DMS 273 (cell line): Measurements from ENCODE around the gene DISC1.
A peak's percentile ranks its signal among the peaks of the same experiment; 100 is the strongest.

Source experiments
- DNase-seq: peaks from one replicate; lab custom pipeline; 2025; ENCODE audit not compliant: unreplicated experiment; lab: John Stamatoyannopoulos, UW

Gene DISC1

DNA sequence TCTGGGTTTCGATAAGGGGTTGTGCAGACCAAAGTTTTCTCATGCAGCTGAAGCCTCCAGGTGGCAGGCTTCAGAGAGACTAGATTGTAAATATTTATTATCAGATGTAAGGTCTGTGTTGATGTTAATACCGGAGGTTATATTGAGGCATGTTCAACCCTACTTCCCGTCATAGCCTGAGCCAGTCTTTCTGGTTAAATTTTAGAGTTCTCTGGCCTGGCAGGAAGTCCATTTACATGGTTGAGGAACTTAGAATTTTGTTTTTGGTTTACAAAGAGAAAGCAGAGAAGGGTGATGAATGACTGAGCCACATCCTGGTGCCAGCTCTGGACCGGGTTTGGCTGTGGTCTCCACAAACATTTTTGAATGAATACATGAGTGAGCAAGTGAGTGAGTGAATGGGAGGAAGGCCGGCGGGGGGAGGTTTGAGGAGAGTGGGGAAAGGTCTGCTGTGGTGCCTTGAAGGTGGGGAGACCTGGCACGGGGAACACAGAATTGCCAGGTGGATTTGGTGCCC, 218.5 kb downstream of the DISC1 start:
- no peak for DNase-seq

DNA sequence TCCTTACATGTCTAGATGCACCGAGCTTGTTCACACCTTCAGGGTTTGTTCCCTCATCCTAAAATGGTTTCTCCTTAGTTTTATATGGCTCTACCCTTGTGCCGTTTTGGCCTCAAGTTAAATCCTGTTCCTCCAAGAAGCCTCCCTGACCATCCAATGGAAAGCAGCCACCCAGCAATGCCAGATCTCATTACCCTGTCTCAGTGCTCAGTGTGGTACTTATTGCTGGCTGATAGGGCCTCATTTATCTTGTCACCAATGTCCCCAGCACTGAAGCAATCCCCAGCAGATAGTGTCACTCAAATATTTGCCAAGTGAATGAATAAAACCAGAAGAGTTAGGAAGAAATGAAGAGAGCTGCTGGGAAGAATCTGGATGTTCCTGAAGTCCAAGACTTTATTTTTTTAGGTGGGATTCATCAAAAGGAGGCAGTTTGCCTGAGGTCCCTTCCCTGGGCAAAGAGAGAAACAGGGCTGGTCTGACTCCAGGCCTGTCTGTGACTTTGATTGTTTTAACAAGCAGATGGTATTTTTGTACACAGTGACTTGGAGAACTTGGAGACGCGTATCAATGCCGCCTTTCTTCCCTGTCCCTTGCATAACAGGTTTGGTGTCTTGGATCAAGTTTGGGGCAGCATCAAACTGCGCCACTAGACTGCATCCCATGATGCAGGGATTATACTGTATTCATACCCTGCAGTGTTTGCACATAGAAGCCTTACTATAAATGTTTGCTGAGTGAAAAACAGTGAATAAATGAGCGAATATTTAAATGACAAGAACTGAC, 221.2 kb downstream of the DISC1 start:
- no peak for DNase-seq

DNA sequence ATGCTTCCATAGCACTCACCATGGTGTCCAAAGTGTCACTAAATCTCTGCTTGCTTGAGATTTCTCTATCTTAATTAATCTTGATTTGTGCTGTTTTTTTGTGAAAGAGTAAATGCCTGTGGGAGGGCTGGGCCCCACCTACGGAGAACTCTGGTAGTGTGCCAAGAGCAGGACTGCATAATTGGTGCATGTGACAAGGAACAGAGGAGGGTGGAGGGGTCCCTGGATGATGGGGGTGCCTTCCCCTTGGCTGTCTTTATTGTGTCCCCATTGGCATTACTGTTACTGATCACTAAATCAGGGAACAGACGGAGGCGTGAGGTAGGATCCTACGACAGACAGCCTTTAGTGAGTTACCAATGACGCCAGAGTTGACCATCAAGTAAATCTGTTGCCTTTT, 223.4 kb downstream of the DISC1 start:
- no peak for DNase-seq

DNA sequence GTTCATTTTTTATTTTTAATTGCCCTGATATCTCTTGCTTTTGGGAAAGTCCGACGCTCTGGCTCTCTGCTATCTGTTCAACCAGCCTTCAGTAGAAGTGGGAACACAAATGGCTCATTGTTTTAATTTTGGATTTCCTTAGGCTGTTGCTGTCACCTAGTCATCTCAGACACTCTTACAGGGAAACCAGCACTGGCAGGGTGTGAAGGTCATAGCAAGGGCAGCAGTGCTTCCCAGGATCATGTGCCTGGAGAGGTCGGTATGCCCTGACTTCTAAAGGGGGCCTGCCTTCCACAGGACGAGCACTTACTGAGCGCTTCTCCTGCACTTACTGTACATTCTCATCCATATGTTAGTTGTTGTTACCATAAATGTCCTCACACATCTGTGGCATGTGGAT, 224.2 kb downstream of the DISC1 start:
- DNase-seq, result no peak

DNA sequence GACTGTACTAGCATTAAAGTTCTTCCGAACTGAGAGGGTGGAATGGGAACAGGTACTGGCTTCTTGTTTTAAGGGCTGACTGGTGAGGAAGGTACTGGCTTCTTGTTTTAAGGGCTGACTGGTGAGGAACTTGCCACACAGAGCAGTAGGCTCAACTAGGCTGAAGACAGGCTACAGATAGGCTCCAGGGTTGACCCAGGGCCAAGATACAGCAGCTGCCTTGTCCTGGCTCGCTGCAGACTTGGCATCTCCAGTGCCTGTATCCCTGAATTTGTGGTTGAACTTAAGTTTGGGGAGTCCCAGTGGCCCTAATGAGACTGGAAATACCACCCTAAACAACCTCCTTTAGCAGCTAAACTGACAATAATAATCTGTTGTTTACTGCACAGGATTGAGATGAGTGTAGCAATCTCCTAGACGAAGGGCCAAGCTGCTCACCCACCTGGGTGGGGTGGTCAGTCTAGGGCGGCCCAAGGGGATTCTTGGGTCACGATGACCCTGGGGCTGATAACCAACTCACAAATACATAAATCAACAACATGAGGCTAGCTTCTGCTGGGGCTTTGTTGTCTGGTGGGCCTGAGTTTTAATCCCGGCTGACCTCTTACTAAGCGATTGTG, 227.1 kb downstream of the DISC1 start:
- DNase-seq, result no peak

DNA sequence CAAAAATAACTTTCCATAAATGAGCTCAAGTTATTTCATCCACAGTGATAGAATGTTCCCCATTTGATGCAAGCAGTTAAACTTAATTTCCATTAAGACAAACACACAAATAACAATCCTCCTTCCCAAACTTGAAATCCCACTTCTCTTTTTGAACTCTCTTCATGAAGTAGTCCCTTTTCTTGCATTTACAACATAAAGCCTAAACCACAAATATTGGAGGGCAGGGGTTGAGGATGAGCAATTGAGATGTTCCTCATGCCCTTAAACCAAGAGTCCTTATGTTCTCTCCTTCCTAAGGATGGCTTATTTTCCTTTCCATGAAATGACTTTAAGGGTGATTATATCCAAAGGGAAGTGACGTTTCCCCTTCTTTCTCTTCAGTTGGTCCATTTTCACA, 228.8 kb downstream of the DISC1 start:
- DNase-seq, result no peak

DNA sequence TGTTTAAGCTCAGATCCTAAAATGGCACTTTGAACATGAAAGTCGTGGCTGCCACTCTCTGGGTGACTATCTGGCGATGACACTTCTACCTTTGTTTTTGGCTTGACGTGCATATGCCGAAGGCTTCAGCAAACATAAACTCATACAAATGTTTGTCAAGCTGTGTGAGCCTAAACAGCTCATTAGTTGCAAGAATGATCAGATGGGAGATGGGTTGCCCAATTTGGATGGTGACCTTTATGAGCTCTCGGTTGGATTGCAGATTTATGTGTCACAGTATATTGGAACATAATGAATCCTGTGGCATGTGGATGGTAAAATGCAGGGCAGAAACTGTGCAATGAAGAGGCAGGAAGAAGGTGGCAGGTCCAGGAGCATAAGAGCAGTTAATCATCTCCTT, 229.3 kb downstream of the DISC1 start:
- no peak for DNase-seq

DNA sequence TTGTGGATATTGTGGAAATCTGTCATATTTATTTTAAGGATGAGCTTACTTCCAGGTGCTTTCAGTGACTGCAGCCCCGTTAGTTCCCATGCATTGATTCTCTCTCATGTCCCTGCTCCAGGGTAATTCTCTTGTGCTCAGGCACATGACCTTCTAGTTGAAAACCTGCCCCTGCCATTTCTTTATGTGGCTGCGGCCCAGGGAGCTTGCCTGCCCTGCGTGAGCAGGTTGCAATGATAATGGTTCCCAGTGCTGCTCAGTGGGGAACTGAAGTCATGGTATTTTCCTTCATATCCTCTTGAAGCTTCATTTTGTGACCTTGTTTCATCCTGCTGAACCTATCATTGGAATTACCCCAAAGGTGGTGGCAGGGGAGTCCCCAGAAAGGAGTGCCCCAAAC, 229.8 kb downstream of the DISC1 start:
- no peak for DNase-seq

DNA sequence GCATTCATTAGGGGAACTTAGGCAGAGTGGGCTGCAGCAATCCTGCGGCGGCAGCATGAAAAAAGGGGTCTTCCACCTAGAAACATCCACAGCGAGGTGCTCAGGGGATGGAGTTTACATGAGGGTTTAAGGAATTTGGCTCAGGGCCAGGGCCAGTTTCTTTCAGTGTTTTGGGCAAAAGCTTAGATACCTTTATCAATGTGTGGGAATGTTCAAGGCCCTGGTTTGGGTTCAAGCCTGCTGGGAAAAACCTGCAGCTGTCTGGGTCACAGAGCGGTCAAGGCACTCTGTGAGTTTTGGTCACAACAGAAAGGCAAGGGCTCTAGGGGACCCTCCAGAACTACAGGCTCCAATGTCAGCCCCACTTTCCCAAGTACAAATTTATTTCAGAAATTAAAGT, 230.3 kb downstream of the DISC1 start:
- DNase-seq, result no peak

DNA sequence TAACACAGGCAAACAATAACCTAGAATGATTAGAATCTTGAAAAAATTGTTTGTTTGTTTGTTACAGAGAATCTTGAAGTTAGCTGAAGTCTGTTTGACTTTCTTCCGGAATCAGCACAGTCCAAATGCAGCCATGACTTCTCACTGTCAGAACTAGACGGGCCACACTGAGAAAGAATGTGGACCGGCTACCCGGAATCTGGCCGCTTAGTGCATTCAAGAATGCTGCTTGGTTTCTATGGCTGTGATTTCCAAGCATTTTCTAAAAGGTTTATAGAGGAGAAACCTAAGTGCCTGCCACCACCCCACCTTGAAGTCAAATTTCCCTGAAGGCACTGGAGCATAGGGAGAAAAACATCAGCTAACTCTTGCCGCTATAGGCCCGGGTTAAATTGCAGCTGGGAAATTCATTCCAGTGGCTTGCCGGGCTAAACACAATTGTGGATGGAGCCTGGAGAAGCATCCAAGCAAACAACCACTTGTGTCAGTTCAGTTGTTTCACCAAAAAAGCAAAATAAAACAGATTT, 231.1 kb downstream of the DISC1 start:
- no peak for DNase-seq

DNA sequence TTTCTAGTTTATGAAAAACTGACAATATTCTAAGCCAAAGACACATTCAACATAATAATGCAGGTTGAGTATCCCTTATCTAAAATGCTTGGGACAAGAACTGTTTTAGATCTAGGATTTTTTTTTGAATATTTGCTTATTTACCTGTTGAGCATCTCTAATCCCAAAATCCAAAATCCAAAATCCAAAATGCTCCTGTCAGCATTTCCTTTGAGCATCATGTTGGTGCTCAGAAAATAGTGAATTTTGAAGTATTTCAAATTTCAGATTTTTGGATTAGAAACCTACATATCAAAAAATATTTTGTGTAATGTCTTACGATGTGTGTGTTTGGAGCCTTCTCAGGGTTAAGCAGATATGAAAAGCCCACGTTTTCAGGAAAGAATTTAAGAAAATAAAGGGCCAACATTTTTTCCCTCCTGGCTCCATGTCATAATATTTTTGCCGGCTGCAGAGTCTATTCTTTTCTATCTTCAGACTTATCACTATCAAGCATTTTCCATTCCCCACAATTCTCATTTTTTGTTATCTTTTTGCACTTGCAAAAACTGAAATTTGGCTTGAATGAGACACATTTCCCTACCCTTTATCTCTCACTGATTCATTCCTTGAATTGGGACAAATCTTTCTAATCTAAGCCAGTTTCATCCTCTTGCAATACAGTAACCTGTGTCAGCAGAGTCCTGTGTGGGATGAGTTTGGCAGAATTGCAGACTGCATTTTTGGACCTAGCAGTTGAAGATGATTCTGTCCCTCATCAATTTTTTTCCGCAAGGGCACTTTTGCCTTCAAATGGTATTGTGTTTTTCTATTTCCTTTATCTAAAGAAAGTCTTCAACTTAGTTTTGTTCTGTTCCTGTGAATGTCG, 233.9 kb downstream of the DISC1 start:
- DNase-seq, result no peak

DNA sequence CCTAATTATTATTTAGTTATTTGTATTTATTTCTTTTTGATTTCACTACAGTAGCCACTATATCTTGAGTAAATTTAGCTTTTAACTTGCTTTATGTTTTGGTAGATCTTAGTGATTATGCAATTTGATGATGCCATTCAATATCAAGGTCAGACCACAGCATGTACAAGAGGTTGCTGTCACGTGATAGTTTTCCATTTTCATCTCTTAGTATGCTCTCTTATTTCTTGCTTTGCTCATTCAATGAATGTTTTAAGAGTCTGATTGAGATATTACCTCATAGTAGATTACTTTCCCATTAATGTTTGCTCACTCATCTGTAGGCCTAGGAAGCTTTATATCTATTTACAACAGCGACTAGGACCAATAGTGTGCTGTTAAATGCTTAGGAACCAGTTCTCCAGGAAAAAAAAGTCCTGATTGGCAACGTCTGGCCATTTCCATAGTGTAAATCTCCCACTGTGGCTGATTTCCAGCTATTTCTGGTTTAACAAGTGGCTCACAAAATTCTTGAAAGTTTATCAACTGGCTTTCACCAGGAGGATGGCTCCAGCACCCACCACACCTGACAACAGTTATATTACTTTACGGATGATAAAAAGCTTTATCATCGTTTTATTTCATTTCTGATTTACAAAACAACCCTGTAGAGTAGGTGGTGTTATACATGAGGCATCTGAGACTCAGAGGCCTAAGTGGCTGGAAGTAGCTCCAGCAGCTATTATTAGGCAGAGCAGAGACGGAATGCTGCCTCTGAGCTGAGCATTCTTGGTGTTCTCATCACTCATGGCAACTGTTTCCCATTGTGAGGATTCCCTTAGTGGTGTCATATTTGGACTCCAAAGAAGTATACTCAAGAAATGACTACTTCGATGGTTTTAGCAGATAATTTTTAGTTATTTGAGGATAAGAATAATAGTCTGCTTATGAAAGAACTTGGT, 235.2 kb downstream of the DISC1 start:
- DNase-seq, result no peak

DNA sequence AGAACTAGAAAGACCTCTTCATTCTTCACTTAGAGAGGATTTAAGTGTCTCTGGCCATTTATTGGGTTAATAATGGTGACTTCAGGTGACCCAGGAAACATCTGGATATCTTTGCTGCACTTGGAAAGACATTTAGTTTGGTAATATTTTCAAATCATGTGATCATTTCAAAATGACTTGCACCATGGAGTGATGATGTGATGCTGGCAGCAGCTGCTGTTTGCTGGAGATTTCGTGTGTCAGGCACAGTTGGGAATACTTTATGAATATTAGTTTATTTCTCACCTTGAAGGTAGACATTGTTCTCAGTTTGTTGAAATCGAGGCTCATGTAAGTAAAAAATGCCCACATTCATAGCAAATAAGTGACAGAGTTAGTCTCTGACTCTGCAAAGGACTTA, 236.0 kb downstream of the DISC1 start:
- DNase-seq, result no peak

DNA sequence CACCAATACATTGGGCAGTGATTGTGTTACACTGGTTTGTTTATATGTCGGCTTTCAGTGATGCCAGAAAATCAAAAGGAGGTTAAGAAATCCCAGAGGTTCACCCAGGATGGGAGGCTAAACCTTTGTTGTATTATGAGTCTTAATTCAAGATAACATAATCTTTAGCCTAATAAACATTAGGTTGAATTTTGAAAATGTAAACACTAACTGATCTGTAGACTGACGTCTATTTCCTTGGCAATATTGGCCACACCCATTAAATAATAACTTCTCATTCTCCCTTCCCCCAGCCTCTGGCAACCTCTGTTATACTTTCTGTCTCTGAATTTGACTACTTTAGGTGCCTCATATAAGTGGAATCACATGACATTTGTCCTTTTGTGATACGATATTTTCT, 238.7 kb downstream of the DISC1 start:
- no peak for DNase-seq

DNA sequence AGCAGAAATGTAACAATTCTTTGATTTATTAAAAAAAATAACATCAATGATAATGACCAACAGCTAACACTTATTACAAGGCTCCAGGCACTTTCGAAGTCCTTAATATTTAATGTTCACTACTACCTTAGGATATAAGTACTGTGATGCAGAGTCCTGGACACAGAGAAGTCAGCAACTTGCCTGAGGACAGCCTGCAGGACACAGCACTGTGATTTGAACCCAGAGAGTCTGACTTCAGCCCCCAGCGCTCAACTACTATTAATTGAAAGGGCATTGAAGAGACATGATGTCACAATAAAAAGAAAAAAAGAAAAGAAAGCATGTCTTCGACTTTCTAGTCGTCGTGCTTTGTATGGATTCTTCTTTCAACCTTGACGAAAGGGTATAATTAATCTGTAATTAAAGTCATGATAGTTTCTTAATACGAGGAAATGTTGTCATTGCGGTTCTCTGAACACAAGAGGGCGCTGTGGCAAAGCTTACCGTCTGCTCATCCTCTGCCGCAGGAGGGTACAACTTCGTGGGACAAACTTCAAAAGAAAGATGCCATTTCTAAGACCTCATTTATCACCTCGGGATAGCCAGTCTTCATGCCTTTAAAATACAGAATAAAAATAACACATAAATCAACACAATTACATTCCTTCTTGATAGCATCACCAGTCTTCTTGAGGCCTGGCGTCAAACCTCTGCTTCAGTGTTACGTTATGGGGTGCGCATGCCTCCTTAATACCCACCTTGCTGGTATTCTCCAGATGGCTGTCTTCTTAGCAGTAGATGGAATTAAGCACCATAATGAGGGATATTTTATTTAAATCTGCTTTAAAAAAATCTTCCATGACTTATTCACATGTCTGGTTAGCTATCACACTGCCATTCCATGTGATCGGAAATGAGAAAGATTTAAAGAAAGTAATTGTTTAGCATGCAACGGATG, 240.1 kb downstream of the DISC1 start:
- peak; percentile 83 for DNase-seq

DNA sequence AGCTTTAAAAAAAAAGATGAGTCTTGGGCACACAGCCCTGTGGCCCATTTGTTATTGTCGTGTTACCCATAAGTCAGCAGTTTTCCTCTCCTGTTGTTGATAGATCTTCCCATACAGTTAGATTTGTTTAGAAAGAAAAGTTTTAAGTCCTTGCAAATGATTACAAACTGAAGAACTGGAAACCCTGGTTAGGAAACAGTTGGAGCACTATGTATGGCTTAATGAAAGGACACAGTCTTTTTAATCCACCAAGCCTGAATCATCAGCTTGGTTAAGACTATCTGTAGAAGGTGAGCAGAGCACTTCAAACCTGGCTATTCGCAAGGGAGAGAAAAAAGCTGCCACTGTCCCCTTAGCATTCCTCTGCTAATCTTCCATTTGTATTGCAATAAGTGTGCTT, 241.0 kb downstream of the DISC1 start:
- no peak for DNase-seq

DNA sequence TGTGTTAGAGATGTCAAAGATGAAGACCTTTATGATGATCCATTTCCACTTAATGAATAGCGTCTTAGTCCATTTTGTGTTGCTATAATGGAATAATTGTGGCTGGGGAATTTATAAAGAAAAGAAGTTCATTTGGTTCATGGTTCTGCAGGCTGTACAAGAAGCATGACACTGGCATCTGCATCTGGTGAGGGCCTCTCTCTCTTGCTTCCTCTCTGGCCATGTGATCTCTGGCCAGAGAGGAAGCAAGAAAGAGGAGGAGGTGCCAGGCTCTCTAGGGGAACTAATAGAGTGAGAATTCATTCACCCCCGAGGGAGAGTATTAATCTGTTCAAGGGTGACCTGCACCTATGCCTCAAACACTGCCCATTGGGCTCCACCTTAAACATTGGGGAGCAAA, 242.8 kb downstream of the DISC1 start:
- no peak for DNase-seq

DNA sequence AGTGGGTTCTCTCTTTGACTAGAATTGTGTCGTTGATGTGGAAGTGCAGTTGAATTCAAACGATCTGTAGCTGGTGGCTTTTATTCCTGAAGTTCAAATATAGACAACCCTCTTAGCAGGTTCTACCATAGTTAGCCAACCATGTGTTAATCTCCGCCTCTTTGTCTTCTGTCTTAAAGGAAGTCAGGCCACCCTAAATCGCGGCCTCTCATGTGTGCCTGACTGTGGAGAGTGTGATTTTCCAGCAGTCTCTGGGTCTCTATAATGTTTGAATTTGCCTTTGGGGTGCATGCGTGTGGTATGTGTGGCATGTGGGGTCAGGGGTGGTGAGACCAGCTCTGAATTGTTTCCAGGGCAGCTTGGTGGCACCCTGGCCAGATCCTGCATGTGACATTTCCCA, 244.9 kb downstream of the DISC1 start:
- no peak for DNase-seq

DNA sequence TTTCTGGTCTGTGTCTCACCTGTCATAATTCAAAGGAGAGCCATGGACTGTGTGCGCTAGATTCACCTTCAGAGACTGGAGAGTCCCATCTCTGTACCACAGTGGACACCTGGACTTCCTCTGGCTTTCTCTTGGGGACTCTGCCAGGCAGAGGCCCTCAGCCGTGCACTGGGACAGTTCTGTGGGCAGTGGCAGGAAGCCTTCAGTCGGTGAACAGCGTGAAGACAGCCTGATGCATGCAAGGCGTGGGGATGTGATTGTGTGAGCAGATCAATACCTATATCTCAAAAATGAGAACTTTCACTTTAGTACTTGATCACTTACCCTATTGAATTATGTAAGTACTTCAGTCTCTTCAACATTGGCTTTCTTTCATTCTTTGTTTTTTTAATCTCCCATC, 245.3 kb downstream of the DISC1 start:
- DNase-seq, result no peak
